Neural progenitor cell (in vitro differentiated cells): Measurements from ENCODE around the gene PTPRJ.

Experiments
- EZH2 ChIP-seq: fragments of 200-600 bp; sonication (generic); IDR thresholded peaks from 2 replicates; pipeline ENCODE4 v1.6.1; 2017; ENCODE audit warnings: antibody characterized with exemption, mild to moderate bottlenecking, moderate library complexity
- EZH2phosphoT487 ChIP-seq: fragments of 200-600 bp; sonication (generic); IDR thresholded peaks from 2 replicates; pipeline ENCODE4 v1.6.1; 2017; ENCODE audit warnings: antibody characterized with exemption
- TF ChIP-seq, protein P1 (sequence below): fragments of 200-600 bp; sonication (generic); IDR thresholded peaks from 2 replicates; pipeline ENCODE4 v1.5.1; 2017; ENCODE audit warnings: antibody characterized with exemption, mild to moderate bottlenecking

DNA sequence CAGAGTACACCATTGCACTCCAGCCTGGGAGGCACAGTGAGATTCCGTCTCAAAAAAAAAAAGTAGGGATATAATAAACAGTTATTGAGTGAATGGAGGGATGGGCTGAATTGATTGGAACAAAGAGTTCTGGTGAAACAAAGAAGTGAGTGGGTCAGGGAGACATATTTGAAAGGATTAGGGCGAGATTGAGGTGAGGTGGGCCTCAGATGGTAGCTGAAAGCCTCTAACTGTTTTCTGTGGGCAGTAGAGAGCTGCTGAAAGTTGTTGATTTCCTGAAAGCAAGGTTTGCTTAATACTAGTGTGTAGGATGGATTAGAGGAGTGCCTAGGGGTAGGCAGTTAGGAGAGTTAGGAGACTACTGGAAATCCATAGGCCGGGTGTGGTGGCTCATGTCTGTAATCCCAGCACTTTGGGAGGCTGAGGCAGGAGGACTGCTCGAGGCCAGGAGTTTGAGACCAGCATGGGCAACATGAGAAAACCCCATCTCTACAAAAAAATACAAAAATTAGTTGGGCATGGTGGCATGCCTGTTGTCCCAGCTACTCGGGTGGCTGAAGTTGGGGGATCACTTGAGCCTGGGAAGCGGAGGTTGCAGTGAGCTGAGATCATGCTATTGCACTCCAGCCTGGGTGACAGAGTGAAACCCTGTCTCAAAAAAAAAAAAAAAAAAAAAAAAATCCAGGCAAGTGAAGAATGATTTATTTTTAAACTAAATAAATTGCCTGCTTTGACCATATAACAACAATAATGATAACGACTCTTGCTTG lies 41.4 kb upstream of the PTPRJ start:
- TF ChIP-seq, protein P1, sequence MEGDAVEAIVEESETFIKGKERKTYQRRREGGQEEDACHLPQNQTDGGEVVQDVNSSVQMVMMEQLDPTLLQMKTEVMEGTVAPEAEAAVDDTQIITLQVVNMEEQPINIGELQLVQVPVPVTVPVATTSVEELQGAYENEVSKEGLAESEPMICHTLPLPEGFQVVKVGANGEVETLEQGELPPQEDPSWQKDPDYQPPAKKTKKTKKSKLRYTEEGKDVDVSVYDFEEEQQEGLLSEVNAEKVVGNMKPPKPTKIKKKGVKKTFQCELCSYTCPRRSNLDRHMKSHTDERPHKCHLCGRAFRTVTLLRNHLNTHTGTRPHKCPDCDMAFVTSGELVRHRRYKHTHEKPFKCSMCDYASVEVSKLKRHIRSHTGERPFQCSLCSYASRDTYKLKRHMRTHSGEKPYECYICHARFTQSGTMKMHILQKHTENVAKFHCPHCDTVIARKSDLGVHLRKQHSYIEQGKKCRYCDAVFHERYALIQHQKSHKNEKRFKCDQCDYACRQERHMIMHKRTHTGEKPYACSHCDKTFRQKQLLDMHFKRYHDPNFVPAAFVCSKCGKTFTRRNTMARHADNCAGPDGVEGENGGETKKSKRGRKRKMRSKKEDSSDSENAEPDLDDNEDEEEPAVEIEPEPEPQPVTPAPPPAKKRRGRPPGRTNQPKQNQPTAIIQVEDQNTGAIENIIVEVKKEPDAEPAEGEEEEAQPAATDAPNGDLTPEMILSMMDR: no peak
- TF ChIP-seq EZH2 (no peak), EZH2phosphoT487 (no peak)
